ENCODE data around the gene LCN1. TPM values are rescaled to one million over a fixed set of nuclear protein-coding genes. Genes with fewer than 3 reads are reported as not detected.
A peak's percentile ranks its signal among the peaks of the same experiment; 100 is the strongest.

LCN1 gene
- total RNA-seq, 1 donor: not detected

- TF ChIP-seq, protein P1, sequence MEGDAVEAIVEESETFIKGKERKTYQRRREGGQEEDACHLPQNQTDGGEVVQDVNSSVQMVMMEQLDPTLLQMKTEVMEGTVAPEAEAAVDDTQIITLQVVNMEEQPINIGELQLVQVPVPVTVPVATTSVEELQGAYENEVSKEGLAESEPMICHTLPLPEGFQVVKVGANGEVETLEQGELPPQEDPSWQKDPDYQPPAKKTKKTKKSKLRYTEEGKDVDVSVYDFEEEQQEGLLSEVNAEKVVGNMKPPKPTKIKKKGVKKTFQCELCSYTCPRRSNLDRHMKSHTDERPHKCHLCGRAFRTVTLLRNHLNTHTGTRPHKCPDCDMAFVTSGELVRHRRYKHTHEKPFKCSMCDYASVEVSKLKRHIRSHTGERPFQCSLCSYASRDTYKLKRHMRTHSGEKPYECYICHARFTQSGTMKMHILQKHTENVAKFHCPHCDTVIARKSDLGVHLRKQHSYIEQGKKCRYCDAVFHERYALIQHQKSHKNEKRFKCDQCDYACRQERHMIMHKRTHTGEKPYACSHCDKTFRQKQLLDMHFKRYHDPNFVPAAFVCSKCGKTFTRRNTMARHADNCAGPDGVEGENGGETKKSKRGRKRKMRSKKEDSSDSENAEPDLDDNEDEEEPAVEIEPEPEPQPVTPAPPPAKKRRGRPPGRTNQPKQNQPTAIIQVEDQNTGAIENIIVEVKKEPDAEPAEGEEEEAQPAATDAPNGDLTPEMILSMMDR (IDR thresholded peaks at IDR 0.05; ENCODE audit: extremely low read depth, low read depth, low read length): no peak
- Histone ChIP-seq H4K20me1 (ENCODE audit: insufficient read depth, low read length) (peaks cover 7% of the 10 kb centered on the region), H3K4me1 (ENCODE audit: insufficient read depth, low read length) (peaks cover 8% of the 10 kb centered on the region), H3K4me3 (ENCODE audit: insufficient read depth, low read length) (peak within 1 kb of the TSS; percentile 86), H3K9me3 (ENCODE audit: low read depth, low read length) (no peaks in the 10 kb centered on the region), H3K36me3 (ENCODE audit: insufficient read depth, low read length) (peaks cover 5% of the 10 kb centered on the region), H3K79me2 (ENCODE audit: insufficient read depth, low read length) (no peaks in the 10 kb centered on the region), H3K27me3 (ENCODE audit: insufficient read depth, low read length) (no peaks in the 10 kb centered on the region), H3K4me2 (ENCODE audit: insufficient read depth, low read length) (peak within 1 kb of the TSS; percentile 85), H2AFZ (ENCODE audit: low read length) (peak within 1 kb of the TSS; percentile 86), H3K27ac (ENCODE audit: low read depth, low read length) (no peak within 1 kb of the TSS)
- peak; percentile 86 for DNase-seq (ENCODE audit: insufficient read length, low spot score, missing footprints)
Measured at GRCh38 chr9:135479469-135480052, 41.7 kb upstream of the LCN1 start, which contains the start of gene PPP1R26. Gene PPP1R26 (plus strand): TSS chr9:135479782. CDS start chr9:135484511, 4,729 bp downstream.

DNA sequence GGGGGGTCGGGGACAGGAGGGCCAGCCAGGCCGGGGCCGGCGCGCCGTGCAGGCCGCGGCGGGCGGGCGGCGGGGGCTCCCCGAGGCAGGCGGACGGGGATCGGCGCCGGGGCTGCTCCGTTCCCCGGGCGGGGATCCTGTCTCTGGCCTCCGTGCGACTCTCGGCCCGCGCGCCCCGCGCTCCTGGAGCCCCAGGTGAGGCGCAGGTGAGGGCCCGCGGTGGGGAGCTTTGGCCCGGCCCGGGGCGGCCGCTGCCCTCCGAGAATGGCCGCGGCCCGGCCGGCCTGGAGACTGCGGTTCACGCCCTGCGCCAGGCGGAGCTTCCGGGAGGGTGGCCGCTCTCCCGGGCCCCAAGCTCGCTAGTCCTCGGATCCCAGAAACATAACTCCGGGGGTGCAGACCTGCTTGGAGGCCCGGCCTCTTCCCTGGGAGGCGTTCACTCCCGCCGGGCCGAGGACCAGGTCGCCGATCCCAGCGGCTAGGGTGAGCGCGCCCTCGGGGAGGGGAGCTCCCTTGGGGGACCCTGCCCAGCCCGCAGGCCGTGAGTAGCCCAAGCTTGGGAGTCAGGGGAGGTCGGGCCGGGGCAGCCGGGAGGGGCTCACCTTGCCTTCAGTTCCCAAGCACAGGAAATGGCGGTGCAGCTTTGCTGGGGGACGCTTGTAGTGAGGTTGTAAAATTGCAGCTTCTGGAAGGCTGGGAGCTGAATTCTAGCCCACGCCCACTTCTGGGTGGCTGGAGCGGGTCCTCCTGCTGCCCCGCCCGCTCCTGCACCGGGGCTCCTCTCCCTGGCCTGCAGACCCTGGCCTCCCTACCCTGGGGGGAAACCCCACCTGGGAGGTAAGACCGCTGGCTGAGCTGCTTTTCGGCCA lies 40.9 kb upstream of the LCN1 start:
- DNase-seq (ENCODE audit: insufficient read length, low spot score, missing footprints): peak; percentile 95
- no peaks in the 10 kb centered on the region for H3K9me3 ChIP-seq (ENCODE audit: low read depth, low read length)
- H3K27ac ChIP-seq (ENCODE audit: low read depth, low read length): no peak overlapping the region
- peak overlapping the region; percentile 85 for H3K4me2 ChIP-seq (ENCODE audit: insufficient read depth, low read length)
- H3K79me2 ChIP-seq (ENCODE audit: insufficient read depth, low read length): no peaks in the 10 kb centered on the region
- H2AFZ ChIP-seq (ENCODE audit: low read length): peak overlapping the region; percentile 86
- peaks cover 5% of the 10 kb centered on the region for H3K36me3 ChIP-seq (ENCODE audit: insufficient read depth, low read length)
- H3K27me3 ChIP-seq (ENCODE audit: insufficient read depth, low read length): no peaks in the 10 kb centered on the region
- H4K20me1 ChIP-seq (ENCODE audit: insufficient read depth, low read length): peaks cover 7% of the 10 kb centered on the region
- TF ChIP-seq, protein P1 (IDR thresholded peaks at IDR 0.05; ENCODE audit: extremely low read depth, low read depth, low read length): no peak
- H3K4me1 ChIP-seq (ENCODE audit: insufficient read depth, low read length): peaks cover 8% of the 10 kb centered on the region
- peak overlapping the region; percentile 86 for H3K4me3 ChIP-seq (ENCODE audit: insufficient read depth, low read length)

GRCh38 chr9:135480940-135481310 lies 40.3 kb upstream of the LCN1 start:
- H3K4me2 ChIP-seq (ENCODE audit: insufficient read depth, low read length): peak overlapping the region; percentile 85
- DNase-seq (ENCODE audit: insufficient read length, low spot score, missing footprints): peak; percentile 30
- H3K4me1 ChIP-seq (ENCODE audit: insufficient read depth, low read length): peaks cover 8% of the 10 kb centered on the region
- H3K27me3 ChIP-seq (ENCODE audit: insufficient read depth, low read length): no peaks in the 10 kb centered on the region
- no peaks in the 10 kb centered on the region for H3K79me2 ChIP-seq (ENCODE audit: insufficient read depth, low read length)
- peaks cover 5% of the 10 kb centered on the region for H3K36me3 ChIP-seq (ENCODE audit: insufficient read depth, low read length)
- H3K9me3 ChIP-seq (ENCODE audit: low read depth, low read length): no peaks in the 10 kb centered on the region
- TF ChIP-seq, protein P1 (IDR thresholded peaks at IDR 0.05; ENCODE audit: extremely low read depth, low read depth, low read length): no peak
- H4K20me1 ChIP-seq (ENCODE audit: insufficient read depth, low read length): peaks cover 7% of the 10 kb centered on the region
- no peak overlapping the region for H3K27ac ChIP-seq (ENCODE audit: low read depth, low read length)
- peak overlapping the region; percentile 86 for H3K4me3 ChIP-seq (ENCODE audit: insufficient read depth, low read length)
- peak overlapping the region; percentile 86 for H2AFZ ChIP-seq (ENCODE audit: low read length)

Measured in osteoblast (primary cell).